Tibial nerve (tissue), 4 donors: Measurements from ENCODE around the gene GTF3C1. TPM values are rescaled to one million over a fixed set of nuclear protein-coding genes. Genes with fewer than 3 reads are reported as not detected.

Experiments
- DNase-seq, 2 donors: peaks; one replicate each; pipeline ENCODE4 v3.0.0-alpha.2; 2019; ENCODE audit warnings: low spot score in 2 of 2
- H3K27ac ChIP-seq, 4 donors: fragments of 200-600 bp; sonication (generic) in 3 of 4; one replicate each; pipeline ENCODE4 v1.5.1; 2017 to 2019; ENCODE audit warnings: mild to moderate bottlenecking in 1 of 4
- H3K27me3 ChIP-seq, 2 donors: fragments of 200-600 bp; sonication (generic) in 1 of 2; one replicate each; pipeline versions ENCODE4 v1.5.1 to v1.6.0; 2017 to 2019
- H3K36me3 ChIP-seq, 3 donors: fragments of 200-600 bp; sonication (generic); one replicate each; pipeline ENCODE4 v1.5.1; 2018 to 2019
- H3K4me1 ChIP-seq, 4 donors: fragments of 200-600 bp; sonication (generic) in 3 of 4; one replicate each; pipeline ENCODE4 v1.5.1; 2017 to 2019
- H3K4me3 ChIP-seq, 4 donors: fragments of 200-600 bp; sonication (generic) in 3 of 4; one replicate each; pipeline ENCODE4 v1.5.1; 2017 to 2019; ENCODE audit warnings: mild to moderate bottlenecking in 1 of 4, moderate library complexity in 1 of 4
- H3K9me3 ChIP-seq, 4 donors: fragments of 200-600 bp; sonication (generic) in 3 of 4; one replicate each; pipeline ENCODE4 v1.5.1; 2017 to 2019
- EP300 ChIP-seq, 2 donors: sonication (generic); formaldehyde crosslinking; IDR thresholded peaks; one replicate each; pipeline ENCODE4 v1.6.1; 2017; ENCODE audit warnings: antibody characterized with exemption in 2 of 2, mild to moderate bottlenecking in 1 of 2
- POLR2A ChIP-seq, 2 donors: fragments of 450-650 bp; IDR thresholded peaks; one replicate each; pipeline ENCODE4 v1.6.1; 2017; ENCODE audit warnings: antibody characterized with exemption in 2 of 2, mild to moderate bottlenecking in 2 of 2, moderate library complexity in 2 of 2
- WGBS, 2 donors: methylation state at CpG; one replicate each; pipeline ENCODE4 v1.1.5; 2018; 5-methylcytosine and 5-hydroxymethylcytosine counted together
- total RNA-seq, 4 donors: library from RNA; depleted of rRNA; stranded (reverse); fragments of >200 nt; gene quantifications; one replicate each; pipeline ENCODE4 v1.1.0, GENCODE V29; 2016
- TF ChIP-seq, protein P1 (sequence below), 5 experiments: fragments of 200-600 bp in 3 of 5; fragments of 450-650 bp in 2 of 5; sonication (generic) in 3 of 5; IDR thresholded peaks; one replicate each; pipeline ENCODE4 v1.5.1; 2016 to 2019; ENCODE audit warnings: antibody characterized with exemption in 5 of 5, mild to moderate bottlenecking in 3 of 5, moderate library complexity in 2 of 5

GTF3C1 gene
- total RNA-seq, 4 donors from 2014 or later = 66.7 to 92.4 (median 69.9) TPM

- Histone ChIP-seq H3K4me1 (peaks cover 0 to 1% (median 0%) of the 10 kb centered on the region in 4 donors), H3K27me3 (no peaks in the 10 kb centered on the region), H3K9me3 (no peaks in the 10 kb centered on the region), H3K27ac (no peak overlapping the region), H3K36me3 (peaks cover 0 to 15% (median 0%) of the 10 kb centered on the region in 3 donors), H3K4me3 (no peak overlapping the region)
- WGBS, 2 donors = 71 to 83% methylated on average over 6 of the region's 6 CpGs
- no peak for TF ChIP-seq EP300 (IDR thresholded peaks at IDR 0.05)
- TF ChIP-seq POLR2A (IDR thresholded peaks at IDR 0.05) = no peak
- TF ChIP-seq, protein P1, sequence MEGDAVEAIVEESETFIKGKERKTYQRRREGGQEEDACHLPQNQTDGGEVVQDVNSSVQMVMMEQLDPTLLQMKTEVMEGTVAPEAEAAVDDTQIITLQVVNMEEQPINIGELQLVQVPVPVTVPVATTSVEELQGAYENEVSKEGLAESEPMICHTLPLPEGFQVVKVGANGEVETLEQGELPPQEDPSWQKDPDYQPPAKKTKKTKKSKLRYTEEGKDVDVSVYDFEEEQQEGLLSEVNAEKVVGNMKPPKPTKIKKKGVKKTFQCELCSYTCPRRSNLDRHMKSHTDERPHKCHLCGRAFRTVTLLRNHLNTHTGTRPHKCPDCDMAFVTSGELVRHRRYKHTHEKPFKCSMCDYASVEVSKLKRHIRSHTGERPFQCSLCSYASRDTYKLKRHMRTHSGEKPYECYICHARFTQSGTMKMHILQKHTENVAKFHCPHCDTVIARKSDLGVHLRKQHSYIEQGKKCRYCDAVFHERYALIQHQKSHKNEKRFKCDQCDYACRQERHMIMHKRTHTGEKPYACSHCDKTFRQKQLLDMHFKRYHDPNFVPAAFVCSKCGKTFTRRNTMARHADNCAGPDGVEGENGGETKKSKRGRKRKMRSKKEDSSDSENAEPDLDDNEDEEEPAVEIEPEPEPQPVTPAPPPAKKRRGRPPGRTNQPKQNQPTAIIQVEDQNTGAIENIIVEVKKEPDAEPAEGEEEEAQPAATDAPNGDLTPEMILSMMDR (IDR thresholded peaks at IDR 0.05) = no peak
- no peak for DNase-seq
Measured at GRCh38 chr16:27566417-27566816, 16.7 kb upstream of the GTF3C1 start.

DNA sequence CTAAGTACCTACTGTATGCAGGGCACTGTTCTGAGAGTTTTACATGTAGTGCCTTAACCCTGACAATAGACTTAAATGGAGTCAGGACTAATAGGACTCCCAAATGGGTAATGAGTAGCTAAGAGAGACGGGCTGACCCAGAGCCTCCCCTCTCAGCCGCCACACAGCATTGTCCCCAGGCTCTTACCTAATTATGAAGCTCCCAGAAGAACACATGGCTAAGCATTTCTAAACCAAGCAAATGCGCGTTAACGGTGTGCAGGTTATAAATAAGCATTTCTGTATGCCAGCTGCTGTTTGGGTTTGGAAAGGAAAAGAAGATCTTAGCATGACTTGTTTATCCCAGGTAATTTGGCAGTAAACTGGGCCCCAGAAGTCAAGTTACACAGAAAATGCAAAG is 14.5 kb upstream of the GTF3C1 start:
- Histone ChIP-seq H3K4me1 (no peaks in the 10 kb centered on the region), H3K4me3 (no peak overlapping the region), H3K36me3 (peaks cover 0 to 10% (median 0%) of the 10 kb centered on the region in 3 donors), H3K27me3 (no peaks in the 10 kb centered on the region), H3K27ac (no peak overlapping the region), H3K9me3 (no peaks in the 10 kb centered on the region)
- DNase-seq = no peak
- TF ChIP-seq, protein P1 (IDR thresholded peaks at IDR 0.05) = no peak
- TF ChIP-seq POLR2A (IDR thresholded peaks at IDR 0.05) = no peak
- WGBS, 2 donors = 82 to 90% methylated on average over 5 of the region's 5 CpGs

DNA sequence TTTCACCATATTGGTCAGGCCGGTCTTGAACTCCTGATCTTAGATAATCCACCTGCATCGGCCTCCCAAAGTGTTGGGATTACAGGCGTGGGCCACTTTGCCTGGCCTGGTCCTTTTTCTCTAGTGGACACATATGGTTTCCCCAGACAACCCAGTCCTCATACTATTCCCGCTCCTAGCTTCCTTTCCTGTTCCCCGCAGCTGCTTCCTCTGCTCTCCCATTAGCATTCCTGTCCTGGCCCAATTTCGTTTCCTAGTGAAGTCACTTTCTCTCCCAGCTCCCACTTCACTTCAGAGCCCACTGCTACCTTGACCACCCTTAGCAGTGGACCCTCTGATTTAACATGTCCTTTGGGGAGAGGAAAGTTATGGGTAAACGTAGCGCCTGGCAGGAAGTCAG is 11.5 kb upstream of the GTF3C1 start:
- no peaks in the 10 kb centered on the region for H3K4me1 ChIP-seq
- H3K27me3 ChIP-seq = no peaks in the 10 kb centered on the region
- no peak for TF ChIP-seq POLR2A (IDR thresholded peaks at IDR 0.05)
- no peak for TF ChIP-seq EP300 (IDR thresholded peaks at IDR 0.05)
- TF ChIP-seq, protein P1 (IDR thresholded peaks at IDR 0.05) = no peak
- H3K9me3 ChIP-seq = no peaks in the 10 kb centered on the region
- no peak overlapping the region for H3K4me3 ChIP-seq
- DNase-seq = no peak
- WGBS, 2 donors = 83 to 87% methylated on average over 8 of the region's 8 CpGs
- H3K36me3 ChIP-seq = peaks cover 0 to 9% (median 0%) of the 10 kb centered on the region in 3 donors
- no peak overlapping the region for H3K27ac ChIP-seq

DNA sequence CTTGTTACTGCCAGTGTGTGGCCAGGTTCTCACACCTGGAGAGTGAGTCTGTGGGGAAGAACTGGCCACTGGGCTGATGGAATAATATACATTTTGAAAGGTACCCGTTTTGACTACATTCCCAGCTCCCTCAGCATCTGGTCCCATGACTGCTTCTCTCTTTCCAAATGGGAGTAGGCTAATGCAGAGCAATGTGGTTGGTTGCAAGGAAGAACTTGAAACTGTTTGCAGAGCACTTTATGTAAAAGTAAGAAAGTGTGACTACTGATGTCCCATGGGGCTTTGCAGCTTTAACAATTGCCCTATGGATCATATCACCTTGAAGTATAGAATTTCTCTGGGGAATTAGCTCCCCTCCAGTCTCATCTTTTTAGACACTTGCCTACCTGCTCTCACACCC is 9.2 kb upstream of the GTF3C1 start:
- 79 to 80% methylated on average over 1 of the region's 1 CpG for WGBS, 2 donors
- Histone ChIP-seq H3K4me3 (no peak overlapping the region), H3K4me1 (no peaks in the 10 kb centered on the region), H3K36me3 (peaks cover 0 to 9% (median 0%) of the 10 kb centered on the region in 3 donors), H3K27me3 (no peaks in the 10 kb centered on the region), H3K27ac (no peak overlapping the region), H3K9me3 (no peaks in the 10 kb centered on the region)
- DNase-seq = no peak
- TF ChIP-seq POLR2A (IDR thresholded peaks at IDR 0.05) (no peak), EP300 (IDR thresholded peaks at IDR 0.05) (no peak)
- TF ChIP-seq, protein P1 (IDR thresholded peaks at IDR 0.05) = no peak

DNA sequence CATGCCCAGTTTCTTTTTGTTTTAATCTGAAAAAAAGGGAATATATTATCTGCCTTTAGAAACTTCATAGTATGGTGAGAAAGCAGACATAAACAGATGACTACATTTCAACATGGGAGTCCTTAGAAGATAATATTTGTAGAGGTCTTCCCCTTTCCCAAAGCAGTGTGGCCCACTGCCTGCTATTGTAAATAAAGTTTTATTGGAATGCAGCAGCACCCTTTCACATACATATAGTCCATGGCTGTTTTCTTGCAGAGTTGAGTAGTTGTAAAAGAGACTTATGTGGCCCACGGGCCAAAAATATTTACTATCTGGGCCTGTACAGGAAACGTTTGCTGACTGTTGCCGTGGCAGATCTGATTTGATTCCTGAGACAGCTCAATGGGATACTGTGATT is 8.7 kb upstream of the GTF3C1 start:
- H3K27me3 ChIP-seq = no peaks in the 10 kb centered on the region
- no peak for TF ChIP-seq POLR2A (IDR thresholded peaks at IDR 0.05)
- TF ChIP-seq, protein P1 (IDR thresholded peaks at IDR 0.05) = no peak
- WGBS, 2 donors = 79 to 92% methylated on average over 3 of the region's 3 CpGs

More for the DNA sequence above, 8.7 kb upstream of the GTF3C1 start:
- Histone ChIP-seq H3K9me3 (no peaks in the 10 kb centered on the region), H3K36me3 (peaks cover 0 to 9% (median 0%) of the 10 kb centered on the region in 3 donors), H3K27ac (no peak overlapping the region), H3K4me1 (no peaks in the 10 kb centered on the region), H3K4me3 (no peak overlapping the region)
- DNase-seq = no peak
